HG03045 (cell line): ENCODE measurements around the gene ADCY5.

Experiments
- ATAC-seq: cut with Tn5 transposase; IDR thresholded peaks from one replicate; pipeline ENCODE4 v1.9.1; 2021; ENCODE audit warnings: mild to moderate bottlenecking, moderate library complexity; ENCODE audit not compliant: unreplicated experiment

Gene ADCY5

DNA sequence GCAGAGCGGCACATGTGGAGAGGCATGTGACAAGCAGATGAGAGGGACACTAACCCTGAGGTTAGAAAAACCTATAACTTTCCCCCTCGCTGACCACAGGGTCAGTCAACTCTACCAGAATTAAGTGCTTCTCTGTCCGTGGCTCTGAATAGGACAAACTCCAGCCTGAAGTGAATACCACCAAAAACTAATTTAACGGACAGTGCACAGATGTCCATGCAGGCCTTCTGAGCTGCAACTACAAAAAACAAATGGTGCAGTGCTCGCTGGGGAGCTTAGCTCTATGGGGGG is 59.3 kb downstream of the ADCY5 start:
- no peak for ATAC-seq

DNA sequence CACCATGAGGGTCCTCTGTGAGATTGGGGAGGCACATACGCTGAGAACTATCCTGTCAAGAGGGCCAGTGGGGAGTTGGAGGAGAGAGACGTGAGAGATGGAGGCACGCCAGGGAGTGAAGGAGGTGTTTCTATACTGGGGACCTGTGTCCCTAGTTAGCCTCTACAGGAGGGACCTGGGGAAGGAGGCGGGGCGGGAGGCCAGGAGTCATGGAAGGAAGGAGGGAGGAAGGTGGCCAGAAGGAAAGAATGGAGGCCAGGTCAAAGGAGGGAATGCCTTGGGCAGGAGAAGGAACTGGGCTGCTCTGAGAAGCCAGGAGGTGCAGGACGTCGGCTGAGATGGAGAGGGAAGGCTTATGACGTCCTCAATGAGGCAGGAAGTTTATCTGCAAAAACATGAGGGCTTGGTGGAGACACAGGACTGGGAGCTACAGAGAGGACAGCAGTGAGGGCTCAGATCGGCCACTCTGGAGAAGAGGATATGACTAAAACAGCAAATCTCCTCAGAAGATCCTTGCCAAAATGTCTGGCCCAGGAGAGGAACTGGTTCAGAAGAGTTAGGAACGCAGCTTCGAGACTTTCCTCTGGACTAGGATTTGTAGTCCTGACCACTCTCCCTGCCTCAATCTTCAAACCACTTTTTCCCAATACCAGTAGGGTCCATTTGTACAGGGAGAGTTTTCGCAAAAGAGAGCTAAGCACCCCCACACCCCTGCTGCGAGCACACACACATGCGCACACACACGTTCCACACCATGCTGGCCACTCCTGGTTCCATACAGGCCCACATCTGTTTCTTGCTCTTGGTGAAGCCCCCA is 59.9 kb downstream of the ADCY5 start:
- no peak for ATAC-seq

DNA sequence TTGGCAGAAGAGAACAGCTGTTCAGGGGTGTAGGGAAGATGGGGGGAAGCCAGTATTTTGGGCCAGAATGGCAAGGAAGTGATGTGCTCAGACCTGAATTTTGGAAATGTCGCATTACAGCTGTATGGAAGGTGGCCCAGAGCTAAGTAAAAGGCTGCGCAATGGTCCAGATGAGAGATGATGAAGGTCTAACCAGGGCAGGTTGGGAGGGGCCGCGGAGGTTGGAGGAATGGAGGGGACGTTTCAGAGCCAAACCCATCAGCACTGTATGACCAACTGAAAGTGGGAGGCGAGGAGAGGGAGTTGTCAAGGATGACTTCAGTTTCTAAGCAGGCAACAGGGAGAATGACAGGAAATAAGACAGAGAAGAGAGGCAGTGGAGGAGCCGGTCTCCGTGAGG is 60.8 kb downstream of the ADCY5 start:
- ATAC-seq = no peak

DNA sequence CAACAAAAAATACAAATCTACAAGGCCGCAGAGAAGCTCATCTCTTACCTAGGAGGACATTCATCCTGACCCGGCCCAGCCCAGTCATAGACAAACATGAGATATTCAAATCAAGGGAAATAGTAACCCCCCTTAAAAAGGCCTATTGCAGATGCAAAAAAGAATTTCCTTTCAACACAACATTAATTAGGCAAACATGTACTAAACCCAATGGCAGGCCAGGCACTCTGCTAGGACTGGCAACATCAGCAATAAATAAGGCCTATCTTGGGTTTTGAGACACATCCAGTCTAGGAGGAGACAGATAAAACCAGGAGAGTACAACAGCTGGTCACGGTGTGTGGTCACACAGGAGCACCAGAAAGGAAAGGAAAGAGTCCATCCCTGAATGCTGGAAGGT is 61.4 kb downstream of the ADCY5 start:
- ATAC-seq = no peak

DNA sequence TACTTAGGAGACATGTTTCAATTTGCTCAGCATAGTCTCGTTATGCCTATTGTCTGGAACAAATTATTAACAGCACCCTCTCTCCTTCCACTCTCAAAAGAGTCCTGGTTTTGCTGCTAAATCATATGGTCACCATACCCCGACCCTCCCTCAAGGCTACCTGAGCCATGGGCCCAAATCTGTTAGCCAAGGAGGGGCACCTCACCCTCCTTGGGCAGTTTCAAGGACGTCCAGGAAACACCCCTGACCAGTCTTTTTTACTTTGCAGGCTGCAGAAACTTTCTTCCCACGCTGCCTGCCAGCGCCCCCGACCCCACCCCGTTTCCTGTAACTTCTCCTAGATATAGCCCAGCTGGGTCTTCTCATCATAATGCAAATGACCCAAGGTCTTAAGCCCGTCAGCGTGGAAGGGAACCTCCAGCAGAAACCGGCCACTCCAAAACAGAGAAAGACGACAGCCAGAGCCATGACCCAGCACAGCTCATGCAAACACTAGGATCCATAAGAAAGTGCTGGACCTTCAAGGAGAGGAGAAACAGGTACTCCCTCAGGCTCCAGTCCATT is 62.3 kb downstream of the ADCY5 start:
- ATAC-seq = no peak

DNA sequence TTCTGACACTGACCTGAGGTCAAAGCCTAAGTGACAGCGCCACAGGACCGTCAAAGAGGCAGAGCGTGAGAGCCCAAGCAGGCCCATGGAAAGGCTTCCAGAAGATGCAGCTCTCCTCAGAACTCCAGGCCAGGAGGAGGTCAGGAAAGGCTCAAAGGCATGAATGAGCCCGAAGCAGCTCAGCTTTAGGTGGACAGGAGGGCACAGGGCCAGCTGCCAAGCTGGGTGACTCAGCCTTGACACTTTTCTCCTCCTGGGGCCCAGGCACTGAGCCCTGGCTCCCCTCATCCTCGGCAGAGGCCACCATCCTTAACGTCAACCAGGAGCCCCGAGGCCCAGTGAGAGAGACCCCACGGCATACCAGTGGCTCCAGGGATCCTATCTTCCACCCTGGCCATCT is 62.9 kb downstream of the ADCY5 start:
- no peak for ATAC-seq

DNA sequence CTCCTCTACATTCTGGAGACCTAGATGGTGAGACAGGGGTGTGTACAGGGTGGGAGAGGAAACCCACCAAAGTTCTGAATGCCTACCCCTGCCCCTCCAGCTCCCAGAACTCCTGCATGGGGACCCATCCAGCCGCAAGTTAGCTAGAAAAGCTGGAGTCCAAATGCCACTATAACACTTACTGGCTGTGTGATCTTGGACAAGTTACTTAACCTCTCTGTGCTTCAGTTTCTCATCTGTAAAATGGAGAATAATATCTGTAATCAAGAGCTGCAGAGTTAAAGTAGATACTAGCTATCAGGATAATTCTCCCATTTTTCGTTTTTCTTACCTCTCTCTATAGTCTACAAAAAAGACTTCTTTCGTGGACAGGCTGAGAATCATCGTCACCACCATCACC is 63.4 kb downstream of the ADCY5 start:
- no peak for ATAC-seq

DNA sequence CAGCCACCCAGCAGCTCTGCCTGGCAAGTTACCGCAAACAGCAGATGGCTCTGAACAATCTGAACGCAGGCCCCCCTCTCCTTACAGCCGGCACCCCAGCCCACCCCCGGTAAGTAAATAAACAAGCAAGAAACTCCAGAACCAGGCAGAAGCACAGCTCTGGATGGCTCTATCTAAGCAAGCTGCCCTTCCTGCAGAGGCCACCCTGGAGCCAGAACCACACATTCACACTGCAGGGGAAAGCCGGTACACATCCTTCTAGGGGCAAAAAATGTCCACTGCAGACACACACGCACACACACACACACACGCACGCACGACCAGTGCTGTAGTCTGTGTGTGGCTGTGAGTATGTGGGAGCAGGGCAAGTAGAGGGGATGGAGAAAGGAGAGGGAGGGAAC is 63.9 kb downstream of the ADCY5 start:
- ATAC-seq = no peak

DNA sequence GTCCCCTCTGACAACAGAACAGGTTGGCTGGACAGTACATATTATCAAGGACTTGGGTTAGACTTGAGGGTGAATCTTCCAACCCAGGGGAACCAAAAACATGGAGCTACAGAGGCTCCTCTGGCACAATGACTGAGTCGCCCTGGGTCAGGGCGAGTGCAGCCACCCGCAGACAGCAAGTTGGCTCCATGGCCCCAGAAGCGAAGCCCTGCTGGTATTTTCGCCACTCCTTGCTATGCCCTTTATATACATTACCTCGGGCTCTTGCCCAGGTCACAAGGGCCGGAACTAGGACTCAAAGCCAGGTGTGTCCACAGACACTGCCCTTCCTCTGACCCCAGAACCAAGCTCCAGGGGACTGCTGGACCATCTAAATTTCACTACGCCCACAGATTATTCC is 64.6 kb downstream of the ADCY5 start:
- ATAC-seq = no peak

DNA sequence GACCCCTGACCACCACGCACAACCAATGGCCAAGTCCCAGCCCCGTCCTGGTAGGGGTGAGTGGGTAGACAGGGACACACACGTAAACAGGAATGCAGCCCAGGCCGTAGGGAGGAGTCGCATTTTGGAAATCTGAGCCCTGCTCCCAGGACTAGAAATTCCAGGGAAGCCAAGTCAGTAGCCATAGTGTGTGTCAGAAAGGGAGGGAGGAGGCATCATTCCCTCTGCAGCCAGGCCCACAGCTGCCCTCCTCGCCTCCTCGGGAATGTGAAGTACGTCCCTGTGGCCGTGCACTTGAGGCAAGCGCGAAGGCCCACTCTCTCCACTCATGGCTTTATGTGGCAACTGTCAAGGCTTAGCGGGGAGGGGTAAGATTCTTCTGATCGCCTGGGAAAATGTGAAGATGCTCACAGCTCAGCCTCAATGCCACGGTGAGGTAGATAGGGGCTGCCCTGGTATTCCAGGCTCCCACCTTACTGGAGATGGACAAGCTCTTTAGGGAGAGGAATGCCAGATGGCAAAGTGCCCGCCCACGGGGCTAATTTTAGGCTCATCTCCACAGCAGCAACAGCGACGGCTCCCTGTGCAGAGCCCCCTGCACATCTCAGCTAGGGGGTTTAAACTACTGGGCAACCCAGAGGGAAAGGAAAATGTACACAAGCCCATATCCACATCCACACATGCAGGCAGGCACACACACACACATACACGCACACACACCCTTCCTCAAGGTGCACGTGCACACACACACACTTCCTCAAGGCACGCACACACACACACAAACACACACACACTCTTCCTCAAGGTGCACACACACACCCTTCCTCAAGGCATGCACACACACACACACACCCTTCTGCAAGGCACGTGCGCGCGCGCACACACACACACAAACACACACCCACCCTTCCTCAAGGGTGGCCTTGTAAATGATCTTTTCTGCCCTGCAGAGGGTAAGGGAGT is 65.5 kb downstream of the ADCY5 start:
- no peak for ATAC-seq

DNA sequence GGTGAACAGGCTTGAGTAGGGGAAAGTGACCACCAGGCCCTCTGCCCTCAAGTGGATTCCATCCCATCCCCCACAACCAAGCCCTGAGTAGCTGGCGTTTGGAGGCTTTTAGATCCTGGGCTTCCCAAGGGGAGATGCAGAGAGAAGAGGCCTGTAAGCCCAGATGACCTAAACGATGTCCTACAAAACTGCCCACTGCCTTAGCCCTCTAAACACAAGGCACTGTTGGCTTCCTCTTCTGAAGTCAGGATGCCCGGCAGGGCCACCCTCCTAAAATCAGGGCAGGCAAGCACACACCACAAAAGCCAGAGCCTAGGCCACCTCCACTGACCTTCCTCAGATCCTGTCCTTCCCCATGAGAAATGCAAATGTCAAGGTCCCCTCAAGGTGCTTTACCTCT is 68.6 kb downstream of the ADCY5 start:
- ATAC-seq = no peak

DNA sequence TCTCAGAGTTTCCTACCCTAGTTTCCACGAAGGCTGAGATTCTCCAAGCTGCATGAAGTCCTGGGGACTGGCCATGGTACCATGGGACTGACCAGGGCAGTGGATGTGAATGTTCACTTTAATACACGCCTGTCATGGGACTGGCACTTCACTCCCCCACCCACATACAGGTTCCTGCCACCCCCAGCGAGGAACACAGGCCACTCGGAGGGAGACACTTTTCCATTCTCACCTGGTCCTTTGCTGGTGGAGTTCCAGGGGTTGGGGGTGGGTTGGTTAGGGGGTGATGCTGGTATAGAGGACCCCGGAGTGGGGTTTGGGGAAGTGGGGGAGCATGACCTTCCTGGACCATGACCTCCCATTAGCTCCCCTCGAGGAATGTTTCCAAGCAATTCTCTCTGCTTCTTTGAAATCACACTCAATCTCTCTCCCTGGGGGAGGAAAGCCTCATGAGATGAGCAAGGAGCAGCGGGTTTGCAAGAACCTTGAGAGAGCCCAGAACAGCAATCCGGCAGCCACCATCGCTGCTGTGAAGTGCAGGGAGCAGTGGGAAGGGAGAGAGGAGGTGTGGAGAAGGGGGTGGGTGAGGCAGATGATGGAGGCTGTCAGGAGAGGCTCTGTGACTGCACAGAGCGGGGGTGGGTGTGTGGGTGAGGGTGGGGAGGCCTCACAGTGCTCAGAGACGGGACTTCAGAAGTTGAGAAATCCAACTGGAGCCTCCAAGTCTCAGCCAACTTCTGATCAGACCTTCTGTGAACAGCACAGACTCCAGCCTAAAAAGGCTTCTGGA is 69.7 kb downstream of the ADCY5 start:
- ATAC-seq = no peak

DNA sequence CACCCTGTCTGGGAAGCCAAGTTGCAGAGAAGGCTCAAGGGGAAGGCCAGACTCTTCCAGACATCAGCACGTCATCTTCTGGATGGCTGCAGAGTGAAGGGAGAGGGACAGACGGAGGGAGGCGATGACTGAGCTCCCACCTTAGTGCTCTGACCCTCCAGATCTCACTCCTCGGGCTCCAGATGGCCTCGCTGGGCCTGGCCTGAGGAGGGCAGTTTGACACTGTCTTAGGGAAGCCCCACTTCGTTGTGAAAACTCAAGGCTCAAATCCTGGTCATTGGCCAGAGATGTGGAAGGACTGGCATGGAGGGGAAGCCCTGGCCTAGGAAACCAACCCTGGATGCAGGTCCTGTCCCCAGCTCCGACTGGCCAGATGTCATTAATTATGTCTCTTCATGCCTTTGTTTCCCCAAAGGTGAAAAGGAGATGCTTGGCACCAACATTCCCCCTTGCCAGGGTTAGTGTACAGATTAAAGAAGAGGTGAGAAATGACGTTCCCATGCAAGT is 70.4 kb downstream of the ADCY5 start:
- no peak for ATAC-seq

DNA sequence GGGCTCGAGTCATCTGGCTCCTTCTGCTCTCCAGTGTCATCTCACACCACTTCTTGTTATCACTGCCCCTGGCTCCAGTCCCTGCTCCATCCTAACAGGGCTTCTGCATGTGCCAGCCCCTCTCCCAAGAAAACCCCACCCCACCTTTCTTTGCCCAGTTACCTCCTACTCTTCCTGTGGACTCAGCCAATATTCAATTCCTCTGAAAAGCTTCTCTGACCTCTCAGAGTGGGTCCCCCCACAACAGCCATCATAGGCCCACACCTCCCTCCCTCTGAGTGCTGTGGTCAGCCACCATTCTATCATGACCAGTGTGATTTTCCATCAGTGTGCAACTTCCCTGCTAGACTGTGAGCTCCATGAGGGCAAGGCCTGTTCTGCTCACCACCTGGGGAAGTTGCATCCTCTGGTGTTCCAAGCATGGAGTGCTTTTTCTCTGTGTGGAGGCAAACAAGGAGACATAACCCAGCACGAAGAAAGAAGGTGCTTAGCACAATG is 71.6 kb downstream of the ADCY5 start:
- no peak for ATAC-seq

DNA sequence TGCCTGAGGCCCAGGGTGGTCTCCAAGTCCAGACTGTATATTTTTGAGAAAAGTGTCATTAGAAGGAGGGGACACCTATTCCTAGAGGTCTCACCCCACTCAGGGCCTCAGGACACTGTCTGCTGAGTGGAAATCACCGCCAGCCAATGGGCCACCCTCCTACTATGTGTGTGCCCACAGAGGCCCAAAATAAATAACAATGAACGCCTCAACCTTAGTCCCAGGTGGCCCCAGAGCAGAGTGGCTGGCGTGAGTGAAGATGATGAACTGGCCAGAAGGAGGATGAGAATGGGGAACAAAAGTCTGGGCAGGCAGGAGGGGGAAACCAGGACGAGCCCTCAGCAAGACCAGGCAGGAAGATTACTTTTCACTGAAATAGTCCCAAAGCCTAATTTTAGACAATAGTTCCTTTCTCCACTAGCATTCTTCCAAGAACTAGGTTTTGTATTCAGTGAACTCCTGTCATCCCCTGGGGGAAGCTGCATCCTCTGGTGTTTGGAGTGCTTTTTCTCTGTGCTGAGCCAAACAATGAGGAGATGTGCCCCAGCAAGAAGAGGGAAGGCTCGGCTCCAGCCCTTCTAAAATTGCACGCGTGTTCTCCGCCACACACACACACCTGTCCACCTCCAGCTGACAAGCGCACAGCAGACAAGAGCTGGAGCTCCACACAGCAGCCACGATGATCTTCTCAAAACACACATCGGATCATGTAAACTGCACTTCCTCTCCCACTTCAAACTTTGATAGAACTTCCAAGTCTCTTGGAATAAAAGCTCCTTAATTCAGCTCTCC is 72.2 kb downstream of the ADCY5 start:
- ATAC-seq = no peak

DNA sequence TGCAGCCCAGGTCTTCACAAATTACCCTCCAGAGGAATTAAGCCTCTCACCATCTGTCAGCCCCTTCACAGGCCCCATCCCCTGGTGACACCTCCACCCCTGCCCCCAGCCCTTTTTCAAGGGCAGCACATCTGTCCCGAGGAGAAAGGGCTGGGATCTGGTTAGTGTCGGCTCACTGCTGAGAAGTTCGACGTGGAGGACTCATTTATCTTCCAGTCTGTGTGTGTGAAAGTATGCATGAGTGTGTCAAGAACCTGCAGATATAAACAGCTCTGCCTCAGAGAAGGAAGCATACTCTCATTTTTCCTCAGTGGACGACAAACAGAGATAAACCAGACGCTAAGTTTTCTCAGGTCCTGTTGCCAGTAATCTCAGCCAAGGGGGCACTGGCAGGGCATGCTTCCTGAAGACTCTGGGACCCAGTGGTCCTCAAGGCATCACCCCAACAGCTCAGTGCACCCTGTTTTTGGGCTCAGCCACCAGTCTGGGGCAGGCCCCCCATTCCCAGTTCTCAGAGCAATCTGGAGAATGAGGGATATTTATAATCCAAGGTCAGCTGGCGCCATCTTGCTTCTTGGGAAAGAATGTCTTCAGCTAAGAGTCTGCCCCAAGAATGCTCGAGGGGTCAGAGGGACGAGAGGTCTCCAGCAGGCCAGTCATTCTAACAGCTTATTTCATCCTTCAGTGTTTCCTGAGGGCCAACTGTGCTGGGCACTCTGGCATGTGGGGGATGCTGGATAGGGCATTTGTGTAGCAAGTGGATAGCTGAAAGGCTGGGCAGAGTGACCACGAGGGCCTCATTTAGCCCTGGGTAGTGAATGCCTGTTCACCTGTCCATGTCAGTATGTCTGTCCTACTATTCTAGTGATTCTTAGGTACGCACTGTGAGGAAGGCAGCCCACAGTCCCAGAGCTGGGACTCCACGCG is 73.6 kb downstream of the ADCY5 start:
- ATAC-seq = no peak

DNA sequence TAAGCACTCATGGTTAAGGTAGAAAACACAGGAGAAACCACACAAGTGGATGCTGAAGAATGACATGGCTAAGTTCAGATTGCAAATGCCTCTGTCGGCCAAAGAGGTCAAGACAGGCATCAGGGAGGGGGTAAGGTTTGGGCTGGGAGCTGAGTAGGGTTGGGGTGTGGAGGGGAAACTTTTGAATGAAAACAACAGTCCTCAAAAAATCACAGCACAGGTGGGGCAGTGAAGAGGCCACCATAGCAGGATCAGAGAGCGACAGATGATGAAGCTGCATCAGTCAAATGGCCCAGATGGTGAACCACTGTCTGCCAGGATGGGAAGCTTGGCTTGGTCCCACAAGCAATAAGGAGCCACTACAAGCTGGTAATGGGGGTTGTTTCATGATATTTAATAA is 74.9 kb downstream of the ADCY5 start:
- no peak for ATAC-seq

DNA sequence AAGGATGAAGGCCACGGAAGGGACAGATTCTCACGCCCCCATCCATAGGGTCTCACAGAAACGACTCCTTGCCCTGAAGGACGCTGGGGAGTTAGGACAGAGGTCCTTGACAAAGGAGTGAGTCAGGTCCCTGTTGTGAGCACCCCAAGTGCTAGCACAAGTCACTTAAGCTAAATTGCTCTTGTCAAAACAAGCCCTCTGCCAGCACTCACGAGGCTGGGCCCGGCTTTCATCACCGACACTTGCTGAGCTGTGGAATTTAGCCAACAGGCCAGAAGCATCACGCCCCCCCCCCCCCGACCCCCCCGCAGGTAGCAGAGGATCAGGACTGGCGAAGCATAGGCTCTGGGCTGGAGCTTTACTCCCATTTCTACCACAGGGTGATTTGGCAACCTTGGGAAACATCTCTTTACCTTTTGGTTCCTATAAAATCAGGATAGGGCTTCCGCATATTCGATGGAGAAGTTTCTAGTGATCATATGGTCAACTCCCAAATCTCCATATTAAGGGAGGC is 75.4 kb downstream of the ADCY5 start:
- no peak for ATAC-seq
